DOHH2 (cell line): ENCODE results near the gene CWC27.
A peak's percentile ranks its signal among the peaks of the same experiment; 100 is the strongest.

Source experiments
- H3F3A ChIP-seq: fragments of 200-600 bp; sonication (generic), shearing (Covaris generic); 2 replicates; pipeline ENCODE4 v1.6.0; 2016; ENCODE audit warnings: antibody characterized with exemption, mild to moderate bottlenecking; ENCODE audit not compliant: control insufficient read depth, insufficient read depth
- H3K27ac ChIP-seq: fragments of 200-600 bp; sonication (generic); 2 replicates; pipeline ENCODE4 v1.5.1; 2014; ENCODE audit warnings: low read depth, mild to moderate bottlenecking, low read length, moderate library complexity
- H3K27me3 ChIP-seq: fragments of 200-600 bp; sonication (generic); 2 replicates; pipeline ENCODE4 v1.6.1; 2014; ENCODE audit warnings: mild to moderate bottlenecking, low read length, mixed read lengths; ENCODE audit not compliant: control insufficient read depth
- H3K36me3 ChIP-seq: fragments of 200-600 bp; sonication (generic); 2 replicates; pipeline ENCODE4 v1.6.1; 2014; ENCODE audit warnings: mild to moderate bottlenecking, low read length, moderate library complexity, mixed read lengths; ENCODE audit not compliant: control insufficient read depth
- H3K4me1 ChIP-seq: fragments of 200-600 bp; sonication (generic); 2 replicates; pipeline ENCODE4 v1.6.1; 2014; ENCODE audit warnings: mild to moderate bottlenecking, low read length, mixed read lengths; ENCODE audit not compliant: control insufficient read depth
- H3K4me2 ChIP-seq: fragments of 200-600 bp; sonication (generic); 2 replicates; pipeline ENCODE4 v1.6.0; 2014; ENCODE audit warnings: mild to moderate bottlenecking, low read length, moderate library complexity
- H3K4me3 ChIP-seq: fragments of 200-600 bp; sonication (generic); 2 replicates; pipeline ENCODE4 v1.5.1; 2014; ENCODE audit warnings: mild to moderate bottlenecking, low read length, mixed read lengths
- H3K79me2 ChIP-seq: fragments of 200-600 bp; sonication (generic); 2 replicates; pipeline ENCODE4 v1.6.1; 2014; ENCODE audit warnings: mild to moderate bottlenecking, low read length, mixed read lengths; ENCODE audit not compliant: control insufficient read depth
- H3K9me2 ChIP-seq: fragments of 200-600 bp; sonication (generic); replicated peaks from 2 replicates; pipeline ENCODE4 v1.6.1; 2014; ENCODE audit warnings: mild to moderate bottlenecking, low read length, mixed read lengths; ENCODE audit not compliant: control insufficient read depth
- H3K9me3 ChIP-seq: fragments of 200-600 bp; sonication (generic); 2 replicates; pipeline ENCODE4 v1.6.1; 2014; ENCODE audit warnings: antibody characterized with exemption, low read length, mixed read lengths; ENCODE audit not compliant: control insufficient read depth, insufficient read depth
- H4K20me1 ChIP-seq: fragments of 200-600 bp; sonication (generic); 2 replicates; pipeline ENCODE4 v1.6.0; 2014; ENCODE audit warnings: low read depth, mild to moderate bottlenecking, antibody characterized with exemption, low read length, moderate library complexity; ENCODE audit not compliant: control insufficient read depth, insufficient read depth
- CTCF ChIP-seq: fragments of 200-600 bp; sonication (generic); IDR thresholded peaks from one replicate; pipeline ENCODE4 v1.5.1; 2014; ENCODE audit warnings: antibody characterized with exemption, mild to moderate bottlenecking, low read depth, low read length; ENCODE audit not compliant: poor library complexity, severe bottlenecking
- EZH2phosphoT487 ChIP-seq: fragments of 200-600 bp; sonication (generic); IDR thresholded peaks from 2 replicates; pipeline ENCODE4 v1.6.1; 2017; ENCODE audit warnings: borderline replicate concordance, mild to moderate bottlenecking, antibody characterized with exemption, low read length, moderate library complexity, mixed read lengths

CWC27 gene

GRCh38 chr5:64768358-64769312 lies at the start of gene CWC27, which contains the start of gene SREK1IP1:
TSS of gene CWC27 (plus strand) at chr5:64768930. CDS start at chr5:64769147, 217 bp downstream.
TSS of gene SREK1IP1 (minus strand) at chr5:64768691. CDS start at chr5:64768517, 174 bp downstream.
- peak within 1 kb of the TSS; percentile 86 for H3K4me3 ChIP-seq
- peak within 1 kb of the TSS; percentile 49 for H3K27ac ChIP-seq
- no peaks in the 10 kb centered on the region for H3K9me3 ChIP-seq
- H3K4me1 ChIP-seq = peaks cover 32% of the 10 kb centered on the region
- H3K9me2 ChIP-seq = no peaks in the 10 kb centered on the region
- TF ChIP-seq EZH2phosphoT487 (no peak), CTCF (no peak)
- peak within 1 kb of the TSS; percentile 99 for H3K4me2 ChIP-seq
- H3F3A ChIP-seq = no peaks in the 10 kb centered on the region
- peaks cover 84% of the 10 kb centered on the region for H3K79me2 ChIP-seq
- peaks cover 34% of the 10 kb centered on the region for H3K36me3 ChIP-seq
- H3K27me3 ChIP-seq = no peaks in the 10 kb centered on the region
- H4K20me1 ChIP-seq = peaks cover 3% of the 10 kb centered on the region; the same call in 1 of the 2 replicates

GRCh38 chr5:64722588-64722987 lies 46.1 kb upstream of the CWC27 start:
- Histone ChIP-seq H3K4me1 (no peaks in the 10 kb centered on the region), H3F3A (no peaks in the 10 kb centered on the region), H3K9me2 (no peaks in the 10 kb centered on the region), H3K27ac (no peak overlapping the region), H3K4me3 (no peak overlapping the region), H3K36me3 (peaks cover 2% of the 10 kb centered on the region; the same call in 1 of the 2 replicates), H3K4me2 (no peak overlapping the region), H3K27me3 (no peaks in the 10 kb centered on the region), H4K20me1 (no peaks in the 10 kb centered on the region), H3K9me3 (no peaks in the 10 kb centered on the region), H3K79me2 (no peaks in the 10 kb centered on the region)
- TF ChIP-seq EZH2phosphoT487 (no peak), CTCF (no peak)

GRCh38 chr5:64727150-64727549 lies 41.6 kb upstream of the CWC27 start:
- Histone ChIP-seq H3K9me3 (no peaks in the 10 kb centered on the region), H3K27me3 (no peaks in the 10 kb centered on the region), H3K4me3 (no peak overlapping the region), H3K36me3 (peaks cover 13% of the 10 kb centered on the region; the same call in 1 of the 2 replicates), H3K9me2 (no peaks in the 10 kb centered on the region), H3K4me1 (no peaks in the 10 kb centered on the region), H4K20me1 (no peaks in the 10 kb centered on the region), H3K79me2 (no peaks in the 10 kb centered on the region), H3F3A (no peaks in the 10 kb centered on the region), H3K27ac (no peak overlapping the region), H3K4me2 (no peak overlapping the region)
- TF ChIP-seq EZH2phosphoT487 = no peak

- Histone ChIP-seq H3F3A (no peaks in the 10 kb centered on the region), H3K9me3 (no peaks in the 10 kb centered on the region), H3K27me3 (no peaks in the 10 kb centered on the region), H3K4me2 (no peak overlapping the region), H3K4me3 (no peak overlapping the region), H3K4me1 (no peaks in the 10 kb centered on the region), H4K20me1 (no peaks in the 10 kb centered on the region), H3K79me2 (no peaks in the 10 kb centered on the region), H3K36me3 (peaks cover 28% of the 10 kb centered on the region), H3K27ac (no peak overlapping the region), H3K9me2 (no peaks in the 10 kb centered on the region)
- TF ChIP-seq EZH2phosphoT487 (no peak), CTCF (no peak)
Observed at GRCh38 chr5:64742411-64742810, 26.3 kb upstream of the CWC27 start.
